ENCODE measurements around the gene THOP1.

DNA sequence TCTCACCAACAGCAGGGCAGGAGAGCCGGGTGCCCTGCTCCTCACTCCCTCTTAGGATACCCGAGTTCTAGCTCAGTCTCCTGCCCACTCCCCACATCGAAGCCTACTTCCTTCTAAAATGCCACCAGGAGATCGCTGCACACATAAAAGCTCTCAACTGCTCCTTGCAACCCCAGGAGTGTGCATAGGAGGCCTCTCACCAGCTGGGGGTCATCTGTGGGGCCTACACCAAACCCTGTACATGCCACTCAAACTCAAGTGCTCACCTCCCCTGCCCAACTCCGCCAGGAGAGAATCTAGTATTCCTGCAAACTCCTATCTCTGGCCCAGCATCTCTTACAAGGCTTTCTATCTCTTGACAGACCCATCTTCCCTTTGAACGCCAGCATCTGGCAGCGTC, 5.0 kb upstream of the THOP1 start:
- TF ChIP-seq, protein P1, sequence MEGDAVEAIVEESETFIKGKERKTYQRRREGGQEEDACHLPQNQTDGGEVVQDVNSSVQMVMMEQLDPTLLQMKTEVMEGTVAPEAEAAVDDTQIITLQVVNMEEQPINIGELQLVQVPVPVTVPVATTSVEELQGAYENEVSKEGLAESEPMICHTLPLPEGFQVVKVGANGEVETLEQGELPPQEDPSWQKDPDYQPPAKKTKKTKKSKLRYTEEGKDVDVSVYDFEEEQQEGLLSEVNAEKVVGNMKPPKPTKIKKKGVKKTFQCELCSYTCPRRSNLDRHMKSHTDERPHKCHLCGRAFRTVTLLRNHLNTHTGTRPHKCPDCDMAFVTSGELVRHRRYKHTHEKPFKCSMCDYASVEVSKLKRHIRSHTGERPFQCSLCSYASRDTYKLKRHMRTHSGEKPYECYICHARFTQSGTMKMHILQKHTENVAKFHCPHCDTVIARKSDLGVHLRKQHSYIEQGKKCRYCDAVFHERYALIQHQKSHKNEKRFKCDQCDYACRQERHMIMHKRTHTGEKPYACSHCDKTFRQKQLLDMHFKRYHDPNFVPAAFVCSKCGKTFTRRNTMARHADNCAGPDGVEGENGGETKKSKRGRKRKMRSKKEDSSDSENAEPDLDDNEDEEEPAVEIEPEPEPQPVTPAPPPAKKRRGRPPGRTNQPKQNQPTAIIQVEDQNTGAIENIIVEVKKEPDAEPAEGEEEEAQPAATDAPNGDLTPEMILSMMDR (IDR thresholded peaks at IDR 0.05), result no peak
- TF ChIP-seq EP300 (IDR thresholded peaks at IDR 0.05) (no peak), POLR2AphosphoS5 (IDR thresholded peaks at IDR 0.05) (no peak), POLR2A (IDR thresholded peaks at IDR 0.05) (no peak)
